WTC11 (cell line): ENCODE data around the gene LHFPL2. TPM values are rescaled to one million over a fixed set of nuclear protein-coding genes. Genes with fewer than 3 reads are reported as not detected.
A peak's percentile ranks its signal among the peaks of the same experiment; 100 is the strongest.

Source experiments
- ATAC-seq: fragments of 200-7000 bp; cut with Tn5 transposase; 2 replicates; pipeline ENCODE4 v1.10.0; 2021; ENCODE audit warnings: mild to moderate bottlenecking, moderate library complexity
- CTCF ChIA-PET: fragments of 300-600 bp; sonication (Branson Sonifier 250); formaldehyde crosslinking; loops from one replicate; lab custom pipeline; 2021; ENCODE audit warnings: antibody characterized with exemption; lab: Charles Lee
- POLR2A ChIA-PET: fragments of 350-600 bp; sonication (Branson Sonifier 250); formaldehyde crosslinking; loops from one replicate; lab custom pipeline; 2021; ENCODE audit warnings: antibody characterized with exemption; lab: Charles Lee
- DNase-seq: peaks from one replicate; pipeline ENCODE4 v3.0.0; 2021; ENCODE audit warnings: low spot score
- H3K27ac Mint-ChIP-seq: 2 replicates; pipeline ENCODE4 v1.8.0; 2021; ENCODE audit warnings: mixed read lengths
- H3K27me3 Mint-ChIP-seq: 2 replicates; pipeline ENCODE4 v1.8.0; 2021; ENCODE audit warnings: low read depth, mild to moderate bottlenecking, moderate library complexity, mixed read lengths
- H3K36me3 Mint-ChIP-seq: 2 replicates; pipeline ENCODE4 v1.8.0; 2021; ENCODE audit warnings: mixed read lengths
- H3K4me1 Mint-ChIP-seq: 2 replicates; pipeline ENCODE4 v1.8.0; 2022; ENCODE audit warnings: mixed read lengths
- H3K4me3 Mint-ChIP-seq: 2 replicates; pipeline ENCODE4 v1.8.0; 2021; ENCODE audit warnings: mild to moderate bottlenecking, moderate library complexity, mixed read lengths
- H3K9me3 Mint-ChIP-seq: 2 replicates; pipeline ENCODE4 v1.8.0; 2021; ENCODE audit warnings: mixed read lengths
- CREM ChIP-seq: sonication (generic); formaldehyde crosslinking; IDR thresholded peaks from 2 replicates; pipeline ENCODE4 v1.8.1; 2022; ENCODE audit warnings: mild to moderate bottlenecking, missing genetic modification reagents, moderate library complexity
- ETV6 ChIP-seq: sonication (generic); formaldehyde crosslinking; IDR thresholded peaks from 2 replicates; pipeline ENCODE4 v1.8.1; 2022; ENCODE audit warnings: mild to moderate bottlenecking, missing genetic modification reagents
- GTF2I ChIP-seq: fragments of 250-450 bp; sonication (Bioruptor Pico); conservative IDR thresholded peaks from 2 replicates; pipeline ENCODE4 v1.4.0; 2021; ENCODE audit warnings: mild to moderate bottlenecking
- JUN ChIP-seq: sonication (generic); formaldehyde crosslinking; IDR thresholded peaks from 2 replicates; pipeline ENCODE4 v1.8.0; 2023; ENCODE audit warnings: mild to moderate bottlenecking, missing genetic modification reagents
- NFATC4 ChIP-seq: fragments of 250-450 bp; sonication (Bioruptor Pico); IDR thresholded peaks from 2 replicates; pipeline ENCODE4 v1.9.0; 2021; ENCODE audit warnings: mild to moderate bottlenecking
- NFYB ChIP-seq: sonication (generic); formaldehyde crosslinking; conservative IDR thresholded peaks from 2 replicates; pipeline ENCODE4 v1.8.0; 2022; ENCODE audit warnings: low read depth, missing genetic modification reagents
- NR3C1 ChIP-seq: sonication (generic); formaldehyde crosslinking; conservative IDR thresholded peaks from 2 replicates; pipeline ENCODE4 v1.8.1; 2023; ENCODE audit warnings: low read depth, mild to moderate bottlenecking, missing genetic modification reagents
- RELA ChIP-seq: sonication (generic); formaldehyde crosslinking; IDR thresholded peaks from 2 replicates; pipeline ENCODE4 v1.8.1; 2022; ENCODE audit warnings: missing genetic modification reagents, mild to moderate bottlenecking, borderline replicate concordance
- SMAD4 ChIP-seq: sonication (generic); formaldehyde crosslinking; IDR thresholded peaks from 2 replicates; pipeline ENCODE4 v1.8.0; 2022; ENCODE audit warnings: mild to moderate bottlenecking, missing genetic modification reagents
- TEAD1 ChIP-seq: sonication (generic); formaldehyde crosslinking; IDR thresholded peaks from 2 replicates; pipeline ENCODE4 v1.8.0; 2022; ENCODE audit warnings: mild to moderate bottlenecking, missing genetic modification reagents
- TEAD4 ChIP-seq: sonication (generic); formaldehyde crosslinking; IDR thresholded peaks from 2 replicates; pipeline ENCODE4 v1.8.0; 2022; ENCODE audit warnings: mild to moderate bottlenecking, missing genetic modification reagents
- ZNF263 ChIP-seq: sonication (generic); formaldehyde crosslinking; IDR thresholded peaks from 2 replicates; pipeline ENCODE4 v1.8.1; 2022; ENCODE audit warnings: low read depth, mild to moderate bottlenecking, moderate library complexity, missing genetic modification reagents
- ZNF423 ChIP-seq: fragments of 250-450 bp; sonication (Bioruptor Pico); IDR thresholded peaks from 2 replicates; pipeline ENCODE4 v2.1.2; 2022; ENCODE audit warnings: mild to moderate bottlenecking, moderate library complexity
- total RNA-seq: library from RNA; stranded (reverse); gene quantifications from 3 replicates; pipeline ENCODE4 v1.2.3, GENCODE V29; 2021
- TF ChIP-seq, protein P1 (sequence below): sonication (generic); formaldehyde crosslinking; IDR thresholded peaks from 2 replicates; pipeline ENCODE4 v1.8.1; 2022; ENCODE audit warnings: mild to moderate bottlenecking, missing genetic modification reagents, moderate library complexity, borderline replicate concordance
- TF ChIP-seq, protein P2 (sequence below): sonication (generic); formaldehyde crosslinking; IDR thresholded peaks from 2 replicates; pipeline ENCODE4 v1.8.0; 2023; ENCODE audit warnings: missing genetic modification reagents, mild to moderate bottlenecking, borderline replicate concordance
- TF ChIP-seq, protein P3 (sequence below): sonication (generic); formaldehyde crosslinking; IDR thresholded peaks from 2 replicates; pipeline ENCODE4 v1.8.0; 2022; ENCODE audit warnings: mild to moderate bottlenecking, missing genetic modification reagents
- TF ChIP-seq, protein P4 (sequence below): sonication (generic); formaldehyde crosslinking; conservative IDR thresholded peaks from 2 replicates; pipeline ENCODE4 v1.8.1; 2023; ENCODE audit warnings: mild to moderate bottlenecking, low read depth, missing genetic modification reagents, moderate library complexity
- TF ChIP-seq, protein P5 (sequence below): fragments of 250-450 bp; sonication (Bioruptor Pico); IDR thresholded peaks from 2 replicates; pipeline ENCODE4 v1.9.0; 2021; ENCODE audit warnings: mild to moderate bottlenecking, borderline replicate concordance
- TF ChIP-seq, protein P6 (sequence below): sonication (generic); formaldehyde crosslinking; IDR thresholded peaks from 2 replicates; pipeline ENCODE4 v1.8.1; 2022; ENCODE audit warnings: low read depth, missing genetic modification reagents, borderline replicate concordance
- TF ChIP-seq, protein P7 (sequence below): sonication (generic); formaldehyde crosslinking; IDR thresholded peaks from 2 replicates; pipeline ENCODE4 v1.8.0; 2022; ENCODE audit warnings: mild to moderate bottlenecking, missing genetic modification reagents

The LHFPL2 gene
- total RNA-seq, 1 experiment from 2014 or later: 40.6 TPM

DNA sequence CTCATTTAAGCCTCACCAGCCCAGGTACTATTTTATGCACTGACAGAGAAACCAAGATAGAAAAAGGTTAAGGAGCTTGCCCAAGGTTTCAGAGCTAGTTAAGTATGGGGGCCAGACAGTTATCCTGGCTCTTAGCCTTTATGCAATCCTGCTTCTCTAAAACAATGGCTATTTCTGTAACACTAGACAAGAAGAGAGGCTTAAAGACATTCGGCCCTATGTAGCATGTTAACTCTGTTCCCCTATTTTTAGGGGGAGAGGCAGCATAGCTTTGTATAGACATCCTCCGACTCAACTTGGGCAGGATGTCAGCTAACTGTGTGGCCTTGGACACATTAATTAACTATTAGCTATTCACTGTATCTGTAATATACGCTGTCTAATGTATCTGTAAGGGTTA, 54.6 kb downstream of the LHFPL2 start (continued):
- TF ChIP-seq NFATC4: no peak
- no peak for TF ChIP-seq CREM (CRISPR knock-in tag)
- TF ChIP-seq NR3C1 (CRISPR knock-in tag): no peak
- TF ChIP-seq TEAD4 (CRISPR knock-in tag): no peak
- TF ChIP-seq, protein P1, sequence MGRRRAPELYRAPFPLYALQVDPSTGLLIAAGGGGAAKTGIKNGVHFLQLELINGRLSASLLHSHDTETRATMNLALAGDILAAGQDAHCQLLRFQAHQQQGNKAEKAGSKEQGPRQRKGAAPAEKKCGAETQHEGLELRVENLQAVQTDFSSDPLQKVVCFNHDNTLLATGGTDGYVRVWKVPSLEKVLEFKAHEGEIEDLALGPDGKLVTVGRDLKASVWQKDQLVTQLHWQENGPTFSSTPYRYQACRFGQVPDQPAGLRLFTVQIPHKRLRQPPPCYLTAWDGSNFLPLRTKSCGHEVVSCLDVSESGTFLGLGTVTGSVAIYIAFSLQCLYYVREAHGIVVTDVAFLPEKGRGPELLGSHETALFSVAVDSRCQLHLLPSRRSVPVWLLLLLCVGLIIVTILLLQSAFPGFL (CRISPR knock-in tag): no peak
- TF ChIP-seq, protein P2, sequence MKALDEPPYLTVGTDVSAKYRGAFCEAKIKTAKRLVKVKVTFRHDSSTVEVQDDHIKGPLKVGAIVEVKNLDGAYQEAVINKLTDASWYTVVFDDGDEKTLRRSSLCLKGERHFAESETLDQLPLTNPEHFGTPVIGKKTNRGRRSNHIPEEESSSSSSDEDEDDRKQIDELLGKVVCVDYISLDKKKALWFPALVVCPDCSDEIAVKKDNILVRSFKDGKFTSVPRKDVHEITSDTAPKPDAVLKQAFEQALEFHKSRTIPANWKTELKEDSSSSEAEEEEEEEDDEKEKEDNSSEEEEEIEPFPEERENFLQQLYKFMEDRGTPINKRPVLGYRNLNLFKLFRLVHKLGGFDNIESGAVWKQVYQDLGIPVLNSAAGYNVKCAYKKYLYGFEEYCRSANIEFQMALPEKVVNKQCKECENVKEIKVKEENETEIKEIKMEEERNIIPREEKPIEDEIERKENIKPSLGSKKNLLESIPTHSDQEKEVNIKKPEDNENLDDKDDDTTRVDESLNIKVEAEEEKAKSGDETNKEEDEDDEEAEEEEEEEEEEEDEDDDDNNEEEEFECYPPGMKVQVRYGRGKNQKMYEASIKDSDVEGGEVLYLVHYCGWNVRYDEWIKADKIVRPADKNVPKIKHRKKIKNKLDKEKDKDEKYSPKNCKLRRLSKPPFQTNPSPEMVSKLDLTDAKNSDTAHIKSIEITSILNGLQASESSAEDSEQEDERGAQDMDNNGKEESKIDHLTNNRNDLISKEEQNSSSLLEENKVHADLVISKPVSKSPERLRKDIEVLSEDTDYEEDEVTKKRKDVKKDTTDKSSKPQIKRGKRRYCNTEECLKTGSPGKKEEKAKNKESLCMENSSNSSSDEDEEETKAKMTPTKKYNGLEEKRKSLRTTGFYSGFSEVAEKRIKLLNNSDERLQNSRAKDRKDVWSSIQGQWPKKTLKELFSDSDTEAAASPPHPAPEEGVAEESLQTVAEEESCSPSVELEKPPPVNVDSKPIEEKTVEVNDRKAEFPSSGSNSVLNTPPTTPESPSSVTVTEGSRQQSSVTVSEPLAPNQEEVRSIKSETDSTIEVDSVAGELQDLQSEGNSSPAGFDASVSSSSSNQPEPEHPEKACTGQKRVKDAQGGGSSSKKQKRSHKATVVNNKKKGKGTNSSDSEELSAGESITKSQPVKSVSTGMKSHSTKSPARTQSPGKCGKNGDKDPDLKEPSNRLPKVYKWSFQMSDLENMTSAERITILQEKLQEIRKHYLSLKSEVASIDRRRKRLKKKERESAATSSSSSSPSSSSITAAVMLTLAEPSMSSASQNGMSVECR (CRISPR knock-in tag): no peak
- no peak for TF ChIP-seq NFYB (CRISPR knock-in tag)
- no peak for TF ChIP-seq ETV6 (CRISPR knock-in tag)
- TF ChIP-seq, all 79 proteins: peak for 0

DNA sequence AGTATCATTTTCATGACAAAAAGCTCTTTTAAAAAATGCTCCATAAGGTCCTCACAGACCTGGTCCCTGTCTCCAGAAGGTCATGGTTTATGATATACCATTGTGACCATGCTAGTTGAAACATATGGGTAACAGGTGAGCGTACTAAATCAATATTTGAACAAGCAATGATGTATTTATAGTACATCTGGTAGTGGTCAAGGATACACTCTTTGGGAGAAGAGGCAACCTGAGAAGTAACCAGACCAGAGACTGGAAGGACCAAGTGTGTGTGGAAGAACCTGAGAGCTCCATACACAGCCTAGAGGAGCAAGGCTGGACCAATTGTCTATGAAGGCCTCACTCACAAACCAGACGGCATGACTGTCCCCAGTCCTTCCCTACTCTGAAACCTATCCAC, 55.1 kb downstream of the LHFPL2 start:
- Mint-ChIP-seq H3K27me3 (no peaks in the 10 kb centered on the region), H3K4me3 (no peak overlapping the region), H3K4me1 (peaks cover 56% of the 10 kb centered on the region), H3K9me3 (no peaks in the 10 kb centered on the region; the same call in 1 of the 2 replicates), H3K36me3 (peaks cover 9% of the 10 kb centered on the region), H3K27ac (peak overlapping the region; percentile 40; the same call in 1 of the 2 replicates)
- ATAC-seq (no peak), DNase-seq (no peak)
- ChIA-PET CTCF (interaction anchor here (0.7 kb wide), 1 partner anchor 540 kb away, joined by 3 read pairs; no protein-coding TSS in a partner anchor), POLR2A (no interaction called here)
- TF ChIP-seq TEAD1 (CRISPR knock-in tag) (no peak), SMAD4 (CRISPR knock-in tag) (no peak), GTF2I (CRISPR knock-in tag) (no peak), RELA (CRISPR knock-in tag) (no peak), ZNF263 (CRISPR knock-in tag) (no peak), JUN (CRISPR knock-in tag) (no peak), ZNF423 (CRISPR knock-in tag) (no peak)
- TF ChIP-seq, protein P3, sequence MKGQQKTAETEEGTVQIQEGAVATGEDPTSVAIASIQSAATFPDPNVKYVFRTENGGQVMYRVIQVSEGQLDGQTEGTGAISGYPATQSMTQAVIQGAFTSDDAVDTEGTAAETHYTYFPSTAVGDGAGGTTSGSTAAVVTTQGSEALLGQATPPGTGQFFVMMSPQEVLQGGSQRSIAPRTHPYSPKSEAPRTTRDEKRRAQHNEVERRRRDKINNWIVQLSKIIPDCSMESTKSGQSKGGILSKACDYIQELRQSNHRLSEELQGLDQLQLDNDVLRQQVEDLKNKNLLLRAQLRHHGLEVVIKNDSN: no peak
- TF ChIP-seq, protein P4, sequence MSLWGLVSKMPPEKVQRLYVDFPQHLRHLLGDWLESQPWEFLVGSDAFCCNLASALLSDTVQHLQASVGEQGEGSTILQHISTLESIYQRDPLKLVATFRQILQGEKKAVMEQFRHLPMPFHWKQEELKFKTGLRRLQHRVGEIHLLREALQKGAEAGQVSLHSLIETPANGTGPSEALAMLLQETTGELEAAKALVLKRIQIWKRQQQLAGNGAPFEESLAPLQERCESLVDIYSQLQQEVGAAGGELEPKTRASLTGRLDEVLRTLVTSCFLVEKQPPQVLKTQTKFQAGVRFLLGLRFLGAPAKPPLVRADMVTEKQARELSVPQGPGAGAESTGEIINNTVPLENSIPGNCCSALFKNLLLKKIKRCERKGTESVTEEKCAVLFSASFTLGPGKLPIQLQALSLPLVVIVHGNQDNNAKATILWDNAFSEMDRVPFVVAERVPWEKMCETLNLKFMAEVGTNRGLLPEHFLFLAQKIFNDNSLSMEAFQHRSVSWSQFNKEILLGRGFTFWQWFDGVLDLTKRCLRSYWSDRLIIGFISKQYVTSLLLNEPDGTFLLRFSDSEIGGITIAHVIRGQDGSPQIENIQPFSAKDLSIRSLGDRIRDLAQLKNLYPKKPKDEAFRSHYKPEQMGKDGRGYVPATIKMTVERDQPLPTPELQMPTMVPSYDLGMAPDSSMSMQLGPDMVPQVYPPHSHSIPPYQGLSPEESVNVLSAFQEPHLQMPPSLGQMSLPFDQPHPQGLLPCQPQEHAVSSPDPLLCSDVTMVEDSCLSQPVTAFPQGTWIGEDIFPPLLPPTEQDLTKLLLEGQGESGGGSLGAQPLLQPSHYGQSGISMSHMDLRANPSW: no peak
- TF ChIP-seq, protein P5, sequence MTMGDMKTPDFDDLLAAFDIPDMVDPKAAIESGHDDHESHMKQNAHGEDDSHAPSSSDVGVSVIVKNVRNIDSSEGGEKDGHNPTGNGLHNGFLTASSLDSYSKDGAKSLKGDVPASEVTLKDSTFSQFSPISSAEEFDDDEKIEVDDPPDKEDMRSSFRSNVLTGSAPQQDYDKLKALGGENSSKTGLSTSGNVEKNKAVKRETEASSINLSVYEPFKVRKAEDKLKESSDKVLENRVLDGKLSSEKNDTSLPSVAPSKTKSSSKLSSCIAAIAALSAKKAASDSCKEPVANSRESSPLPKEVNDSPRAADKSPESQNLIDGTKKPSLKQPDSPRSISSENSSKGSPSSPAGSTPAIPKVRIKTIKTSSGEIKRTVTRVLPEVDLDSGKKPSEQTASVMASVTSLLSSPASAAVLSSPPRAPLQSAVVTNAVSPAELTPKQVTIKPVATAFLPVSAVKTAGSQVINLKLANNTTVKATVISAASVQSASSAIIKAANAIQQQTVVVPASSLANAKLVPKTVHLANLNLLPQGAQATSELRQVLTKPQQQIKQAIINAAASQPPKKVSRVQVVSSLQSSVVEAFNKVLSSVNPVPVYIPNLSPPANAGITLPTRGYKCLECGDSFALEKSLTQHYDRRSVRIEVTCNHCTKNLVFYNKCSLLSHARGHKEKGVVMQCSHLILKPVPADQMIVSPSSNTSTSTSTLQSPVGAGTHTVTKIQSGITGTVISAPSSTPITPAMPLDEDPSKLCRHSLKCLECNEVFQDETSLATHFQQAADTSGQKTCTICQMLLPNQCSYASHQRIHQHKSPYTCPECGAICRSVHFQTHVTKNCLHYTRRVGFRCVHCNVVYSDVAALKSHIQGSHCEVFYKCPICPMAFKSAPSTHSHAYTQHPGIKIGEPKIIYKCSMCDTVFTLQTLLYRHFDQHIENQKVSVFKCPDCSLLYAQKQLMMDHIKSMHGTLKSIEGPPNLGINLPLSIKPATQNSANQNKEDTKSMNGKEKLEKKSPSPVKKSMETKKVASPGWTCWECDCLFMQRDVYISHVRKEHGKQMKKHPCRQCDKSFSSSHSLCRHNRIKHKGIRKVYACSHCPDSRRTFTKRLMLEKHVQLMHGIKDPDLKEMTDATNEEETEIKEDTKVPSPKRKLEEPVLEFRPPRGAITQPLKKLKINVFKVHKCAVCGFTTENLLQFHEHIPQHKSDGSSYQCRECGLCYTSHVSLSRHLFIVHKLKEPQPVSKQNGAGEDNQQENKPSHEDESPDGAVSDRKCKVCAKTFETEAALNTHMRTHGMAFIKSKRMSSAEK (CRISPR knock-in tag): no peak
- TF ChIP-seq, protein P6, sequence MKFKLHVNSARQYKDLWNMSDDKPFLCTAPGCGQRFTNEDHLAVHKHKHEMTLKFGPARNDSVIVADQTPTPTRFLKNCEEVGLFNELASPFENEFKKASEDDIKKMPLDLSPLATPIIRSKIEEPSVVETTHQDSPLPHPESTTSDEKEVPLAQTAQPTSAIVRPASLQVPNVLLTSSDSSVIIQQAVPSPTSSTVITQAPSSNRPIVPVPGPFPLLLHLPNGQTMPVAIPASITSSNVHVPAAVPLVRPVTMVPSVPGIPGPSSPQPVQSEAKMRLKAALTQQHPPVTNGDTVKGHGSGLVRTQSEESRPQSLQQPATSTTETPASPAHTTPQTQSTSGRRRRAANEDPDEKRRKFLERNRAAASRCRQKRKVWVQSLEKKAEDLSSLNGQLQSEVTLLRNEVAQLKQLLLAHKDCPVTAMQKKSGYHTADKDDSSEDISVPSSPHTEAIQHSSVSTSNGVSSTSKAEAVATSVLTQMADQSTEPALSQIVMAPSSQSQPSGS (CRISPR knock-in tag): no peak
- TF ChIP-seq, protein P7, sequence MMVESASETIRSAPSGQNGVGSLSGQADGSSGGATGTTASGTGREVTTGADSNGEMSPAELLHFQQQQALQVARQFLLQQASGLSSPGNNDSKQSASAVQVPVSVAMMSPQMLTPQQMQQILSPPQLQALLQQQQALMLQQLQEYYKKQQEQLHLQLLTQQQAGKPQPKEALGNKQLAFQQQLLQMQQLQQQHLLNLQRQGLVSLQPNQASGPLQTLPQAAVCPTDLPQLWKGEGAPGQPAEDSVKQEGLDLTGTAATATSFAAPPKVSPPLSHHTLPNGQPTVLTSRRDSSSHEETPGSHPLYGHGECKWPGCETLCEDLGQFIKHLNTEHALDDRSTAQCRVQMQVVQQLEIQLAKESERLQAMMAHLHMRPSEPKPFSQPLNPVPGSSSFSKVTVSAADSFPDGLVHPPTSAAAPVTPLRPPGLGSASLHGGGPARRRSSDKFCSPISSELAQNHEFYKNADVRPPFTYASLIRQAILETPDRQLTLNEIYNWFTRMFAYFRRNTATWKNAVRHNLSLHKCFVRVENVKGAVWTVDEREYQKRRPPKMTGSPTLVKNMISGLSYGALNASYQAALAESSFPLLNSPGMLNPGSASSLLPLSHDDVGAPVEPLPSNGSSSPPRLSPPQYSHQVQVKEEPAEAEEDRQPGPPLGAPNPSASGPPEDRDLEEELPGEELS (CRISPR knock-in tag): no peak
